BE2C (cell line): ENCODE data around the gene ABCA5.

Experiments used
- DNase-seq: peaks from one replicate; pipeline ENCODE4 v3.0.0-alpha.2; 2020
- H3K27me3 ChIP-seq: fragments of 250-450 bp; sonication (Bioruptor Pico); 2 replicates; pipeline ENCODE4 v1.5.1; 2020; ENCODE audit warnings: mild to moderate bottlenecking
- H3K36me3 ChIP-seq: fragments of 250-450 bp; sonication (Bioruptor Pico); 2 replicates; pipeline ENCODE4 v1.5.1; 2020; ENCODE audit warnings: mild to moderate bottlenecking
- H3K4me1 ChIP-seq: fragments of 250-450 bp; sonication (Bioruptor Pico); 2 replicates; pipeline ENCODE4 v1.5.1; 2020
- H3K4me3 ChIP-seq: 2 replicates; pipeline ENCODE4 v1.5.1; 2011; ENCODE audit warnings: low read depth, low read length
- H3K9me3 ChIP-seq: fragments of 250-450 bp; sonication (Bioruptor Pico); 2 replicates; pipeline ENCODE4 v1.5.1; 2020
- TF ChIP-seq, protein P1 (sequence below): IDR thresholded peaks from 2 replicates; pipeline ENCODE4 v1.5.1; 2012; ENCODE audit warnings: mild to moderate bottlenecking, low read depth, low read length

ABCA5 gene

DNA sequence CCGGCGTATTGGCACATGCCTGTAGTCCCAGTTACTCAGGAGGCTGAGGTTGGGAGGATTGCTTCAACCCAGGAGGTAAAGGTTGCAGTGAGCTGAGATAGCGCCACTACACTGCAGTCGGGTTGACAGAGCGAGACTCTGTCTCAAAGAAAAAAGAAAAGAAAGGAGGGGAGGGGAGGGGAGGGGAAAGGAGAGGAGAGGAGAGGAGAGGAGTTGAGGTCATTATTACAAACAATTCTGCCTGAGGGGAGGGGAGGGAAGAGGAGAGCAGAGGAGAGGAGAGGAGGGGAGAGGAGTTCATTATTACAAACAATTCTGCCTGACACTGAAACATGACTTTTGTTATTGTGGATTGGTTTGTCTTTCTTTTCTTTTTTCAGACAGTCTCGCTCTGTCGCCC is 19.8 kb upstream of the ABCA5 start:
- Histone ChIP-seq H3K9me3 (no peaks in the 10 kb centered on the region), H3K4me1 (no peaks in the 10 kb centered on the region), H3K27me3 (no peaks in the 10 kb centered on the region), H3K36me3 (no peaks in the 10 kb centered on the region), H3K4me3 (no peak overlapping the region)
- DNase-seq = no peak
- TF ChIP-seq, protein P1, sequence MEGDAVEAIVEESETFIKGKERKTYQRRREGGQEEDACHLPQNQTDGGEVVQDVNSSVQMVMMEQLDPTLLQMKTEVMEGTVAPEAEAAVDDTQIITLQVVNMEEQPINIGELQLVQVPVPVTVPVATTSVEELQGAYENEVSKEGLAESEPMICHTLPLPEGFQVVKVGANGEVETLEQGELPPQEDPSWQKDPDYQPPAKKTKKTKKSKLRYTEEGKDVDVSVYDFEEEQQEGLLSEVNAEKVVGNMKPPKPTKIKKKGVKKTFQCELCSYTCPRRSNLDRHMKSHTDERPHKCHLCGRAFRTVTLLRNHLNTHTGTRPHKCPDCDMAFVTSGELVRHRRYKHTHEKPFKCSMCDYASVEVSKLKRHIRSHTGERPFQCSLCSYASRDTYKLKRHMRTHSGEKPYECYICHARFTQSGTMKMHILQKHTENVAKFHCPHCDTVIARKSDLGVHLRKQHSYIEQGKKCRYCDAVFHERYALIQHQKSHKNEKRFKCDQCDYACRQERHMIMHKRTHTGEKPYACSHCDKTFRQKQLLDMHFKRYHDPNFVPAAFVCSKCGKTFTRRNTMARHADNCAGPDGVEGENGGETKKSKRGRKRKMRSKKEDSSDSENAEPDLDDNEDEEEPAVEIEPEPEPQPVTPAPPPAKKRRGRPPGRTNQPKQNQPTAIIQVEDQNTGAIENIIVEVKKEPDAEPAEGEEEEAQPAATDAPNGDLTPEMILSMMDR = no peak

DNA sequence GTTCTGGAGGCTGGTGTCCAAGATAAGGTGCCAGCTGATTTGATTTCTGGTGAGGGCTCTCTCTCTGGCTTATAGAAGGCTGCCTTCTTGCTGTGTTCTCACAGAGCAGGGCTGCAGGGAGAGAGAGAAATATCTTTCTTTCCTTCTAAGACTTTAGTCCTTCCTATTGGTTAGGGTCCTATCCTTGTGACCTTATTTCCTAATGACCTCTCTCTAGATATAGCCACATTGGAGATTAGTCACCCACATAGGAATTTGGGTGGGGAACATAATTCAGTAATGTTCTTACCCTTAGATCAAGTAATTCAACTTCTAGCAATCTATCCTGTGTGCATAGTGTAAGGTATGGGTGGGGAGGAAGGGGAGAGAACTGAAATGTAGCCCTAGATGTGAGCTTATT is 18.0 kb upstream of the ABCA5 start:
- H3K36me3 ChIP-seq = no peaks in the 10 kb centered on the region
- H3K4me3 ChIP-seq = no peak overlapping the region
- DNase-seq = no peak
- H3K9me3 ChIP-seq = no peaks in the 10 kb centered on the region
- 0 out of 2 replicates have a peak, but pooled peaks cover 3% of the 10 kb centered on the region for H3K27me3 ChIP-seq
- TF ChIP-seq, protein P1 = no peak
- H3K4me1 ChIP-seq = no peaks in the 10 kb centered on the region

DNA sequence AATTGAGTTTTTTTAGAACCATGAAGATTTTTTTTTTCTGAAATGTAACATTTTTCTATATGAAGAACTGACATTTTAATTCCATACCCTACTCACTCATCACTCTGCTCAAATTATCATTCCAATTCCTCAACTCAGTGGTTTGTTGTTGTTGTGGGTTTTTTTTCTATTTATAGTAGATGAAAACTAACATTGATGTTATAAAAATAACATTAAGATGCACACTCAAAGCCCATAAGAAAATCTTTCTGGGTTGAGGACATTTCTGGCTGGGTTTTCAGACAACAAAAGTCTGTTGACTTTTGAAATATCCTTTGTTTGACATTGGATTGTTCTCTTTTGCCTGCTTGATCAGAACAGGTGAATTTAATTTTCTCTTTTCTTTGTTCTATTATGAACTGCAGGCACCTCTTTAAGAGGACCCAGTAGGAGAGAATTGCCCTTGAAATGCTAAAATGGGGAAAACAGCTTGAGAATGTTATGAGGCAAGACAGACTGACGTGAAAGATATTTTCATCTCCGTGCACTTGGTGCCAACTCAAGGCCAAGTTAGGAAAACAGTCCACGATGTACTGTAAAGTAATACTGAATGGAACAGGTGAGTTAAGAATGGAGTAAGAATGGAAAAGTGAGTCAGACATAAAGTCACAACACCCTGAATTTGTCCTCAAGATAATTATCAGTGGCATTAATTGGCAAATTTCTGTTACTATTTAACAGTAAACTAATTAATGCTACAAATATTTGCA is 16.1 kb upstream of the ABCA5 start:
- TF ChIP-seq, protein P1 = no peak
- H3K9me3 ChIP-seq = no peaks in the 10 kb centered on the region
- no peaks in the 10 kb centered on the region for H3K4me1 ChIP-seq
- no peaks in the 10 kb centered on the region for H3K36me3 ChIP-seq
- DNase-seq = no peak
- H3K27me3 ChIP-seq = 0 out of 2 replicates have a peak, but pooled peaks cover 3% of the 10 kb centered on the region
- H3K4me3 ChIP-seq = no peak overlapping the region

DNA sequence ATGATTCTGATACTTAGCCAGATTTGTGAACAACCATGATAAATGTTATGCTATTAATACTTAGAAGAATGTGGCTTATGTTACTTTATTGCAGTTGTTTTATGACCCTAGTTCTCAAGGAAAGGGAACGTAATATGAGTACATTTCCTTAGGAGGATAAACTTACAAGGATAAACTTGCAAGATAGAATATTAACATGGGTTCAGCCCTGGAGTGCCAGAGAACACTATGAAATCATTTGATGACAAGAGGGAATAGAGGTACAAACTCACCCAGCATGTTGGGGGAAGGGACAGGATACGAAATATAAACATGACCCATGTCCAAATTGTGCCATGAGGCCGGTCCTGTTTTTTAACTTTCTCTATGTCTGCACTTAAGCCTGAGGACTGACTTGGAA is 13.0 kb upstream of the ABCA5 start:
- Histone ChIP-seq H3K4me3 (no peak overlapping the region), H3K36me3 (no peaks in the 10 kb centered on the region), H3K9me3 (no peaks in the 10 kb centered on the region), H3K27me3 (0 out of 2 replicates have a peak, but pooled peaks cover 3% of the 10 kb centered on the region), H3K4me1 (no peaks in the 10 kb centered on the region)
- no peak for DNase-seq
- TF ChIP-seq, protein P1 = no peak

DNA sequence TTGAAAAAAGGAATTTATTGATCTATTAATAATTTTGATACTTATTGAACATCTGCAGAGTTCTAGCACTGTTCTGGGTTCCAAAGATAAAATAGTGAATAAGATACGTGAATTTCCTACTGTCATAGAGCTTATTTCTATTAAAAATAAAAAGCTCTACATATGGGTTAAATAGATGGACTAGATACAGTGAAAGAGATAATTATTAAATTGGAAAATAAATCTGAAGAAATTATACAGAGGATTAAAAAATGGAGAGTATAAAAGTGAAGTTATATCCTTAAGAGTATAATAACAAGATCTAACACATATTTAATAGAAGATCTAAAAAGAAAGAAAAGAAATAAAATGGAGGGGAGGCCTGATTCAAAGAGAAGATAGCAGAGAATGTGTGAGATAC is 10.1 kb upstream of the ABCA5 start:
- TF ChIP-seq, protein P1 = no peak
- no peak overlapping the region for H3K4me3 ChIP-seq
- H3K27me3 ChIP-seq = 0 out of 2 replicates have a peak, but pooled peaks cover 3% of the 10 kb centered on the region
- DNase-seq = no peak
- H3K9me3 ChIP-seq = no peaks in the 10 kb centered on the region
- H3K36me3 ChIP-seq = no peaks in the 10 kb centered on the region
- no peaks in the 10 kb centered on the region for H3K4me1 ChIP-seq

DNA sequence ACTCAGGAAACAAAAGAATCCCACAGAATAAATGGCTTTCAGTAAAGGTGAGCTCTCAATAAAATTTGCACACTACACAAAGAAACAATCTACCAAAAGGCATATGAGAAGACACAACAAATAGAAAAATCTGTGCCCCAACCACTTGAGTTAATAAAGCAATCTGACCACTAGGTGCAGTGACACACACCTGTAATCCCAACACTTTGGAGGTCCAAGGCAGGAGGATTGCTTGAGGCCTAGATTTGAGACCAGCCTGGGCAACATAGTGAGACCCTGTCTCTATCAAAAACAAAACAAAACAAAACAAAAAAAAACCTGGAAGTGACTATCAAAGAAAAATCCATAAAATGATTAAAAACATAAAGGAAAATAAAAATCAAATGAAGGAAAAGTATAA is 9.6 kb upstream of the ABCA5 start:
- TF ChIP-seq, protein P1 = no peak
- Histone ChIP-seq H3K36me3 (no peaks in the 10 kb centered on the region), H3K4me1 (no peaks in the 10 kb centered on the region), H3K4me3 (no peak overlapping the region), H3K9me3 (no peaks in the 10 kb centered on the region), H3K27me3 (0 out of 2 replicates have a peak, but pooled peaks cover 3% of the 10 kb centered on the region)
- no peak for DNase-seq
